Measurements from ENCODE around the gene AHCYL2. TPM values are rescaled to one million over a fixed set of nuclear protein-coding genes. Genes with fewer than 3 reads are reported as not detected.

Gene AHCYL2
- total RNA-seq, 1 experiment from 2014 or later = 23.2 TPM

DNA sequence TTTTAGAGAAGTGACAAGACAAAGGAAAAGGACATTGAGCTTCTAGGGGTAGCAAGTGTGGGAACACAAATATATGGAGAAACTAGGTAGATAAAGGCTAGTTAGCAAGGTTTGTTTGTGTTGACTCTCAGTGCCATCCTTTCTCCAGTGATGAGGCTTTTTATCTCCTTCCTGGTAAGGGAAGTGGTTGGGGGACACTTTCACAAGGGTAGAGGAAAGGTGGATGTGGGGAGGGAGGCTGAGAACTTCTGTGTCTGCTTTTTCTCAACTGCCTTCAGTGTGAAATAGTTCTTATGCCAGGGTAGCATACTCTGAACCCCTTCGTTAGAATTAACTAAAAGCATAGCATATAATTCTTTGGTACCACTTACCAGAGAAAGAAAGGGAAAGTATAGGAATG lies 116.4 kb downstream of the AHCYL2 start:
- no peak overlapping the region for H3K9ac ChIP-seq (ENCODE audit: extremely low read depth, insufficient read length, low read length)

More for the DNA sequence above, 116.4 kb downstream of the AHCYL2 start:
- H4K8ac ChIP-seq (replicated peaks; ENCODE audit: insufficient read length, low read depth, low read length) = no peak overlapping the region
- no peak overlapping the region for H4K5ac ChIP-seq (ENCODE audit: insufficient read length, low read depth, low read length)
- no peak overlapping the region for H2AFZ ChIP-seq (ENCODE audit: low read length)
- no CpG with 5 or more reads among the region's 1 CpG for WGBS (ENCODE audit: extremely low coverage, insufficient read length, low lambda C conversion rate)
- peaks cover 8% of the 10 kb centered on the region; the same call in 1 of the 2 replicates for H3K4me1 ChIP-seq (ENCODE audit: insufficient read depth, low read length)
- H3K79me1 ChIP-seq (ENCODE audit: insufficient read depth, low read depth, low read length, poor library complexity, severe bottlenecking) = no peaks in the 10 kb centered on the region
- Mint-ChIP-seq H3K27me3 (ENCODE audit: low read depth) (no peaks in the 10 kb centered on the region), H3K27ac (peak overlapping the region in 2 of 3 experiments; percentile 3 to 29; a peak in 2 of 7 replicates), H3K4me1 (peaks cover 17 to 18% of the 10 kb centered on the region in 2 experiments), H3K4me3 (no peak overlapping the region; a peak in 1 of 5 replicates), H3K36me3 (ENCODE audit: insufficient read depth in 1 of 3, low read depth in 3 of 3) (no peaks in the 10 kb centered on the region; a peak in 1 of 7 replicates), H3K9me3 (no peaks in the 10 kb centered on the region)
- no peaks in the 10 kb centered on the region for H3K23me2 ChIP-seq (ENCODE audit: insufficient read length, low read depth, low read length, poor library complexity, severe bottlenecking)
- TF ChIP-seq, protein P1, sequence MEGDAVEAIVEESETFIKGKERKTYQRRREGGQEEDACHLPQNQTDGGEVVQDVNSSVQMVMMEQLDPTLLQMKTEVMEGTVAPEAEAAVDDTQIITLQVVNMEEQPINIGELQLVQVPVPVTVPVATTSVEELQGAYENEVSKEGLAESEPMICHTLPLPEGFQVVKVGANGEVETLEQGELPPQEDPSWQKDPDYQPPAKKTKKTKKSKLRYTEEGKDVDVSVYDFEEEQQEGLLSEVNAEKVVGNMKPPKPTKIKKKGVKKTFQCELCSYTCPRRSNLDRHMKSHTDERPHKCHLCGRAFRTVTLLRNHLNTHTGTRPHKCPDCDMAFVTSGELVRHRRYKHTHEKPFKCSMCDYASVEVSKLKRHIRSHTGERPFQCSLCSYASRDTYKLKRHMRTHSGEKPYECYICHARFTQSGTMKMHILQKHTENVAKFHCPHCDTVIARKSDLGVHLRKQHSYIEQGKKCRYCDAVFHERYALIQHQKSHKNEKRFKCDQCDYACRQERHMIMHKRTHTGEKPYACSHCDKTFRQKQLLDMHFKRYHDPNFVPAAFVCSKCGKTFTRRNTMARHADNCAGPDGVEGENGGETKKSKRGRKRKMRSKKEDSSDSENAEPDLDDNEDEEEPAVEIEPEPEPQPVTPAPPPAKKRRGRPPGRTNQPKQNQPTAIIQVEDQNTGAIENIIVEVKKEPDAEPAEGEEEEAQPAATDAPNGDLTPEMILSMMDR (conservative IDR thresholded peaks at IDR 0.05) = no peak
- H3K79me2 ChIP-seq (ENCODE audit: insufficient read depth, low read length) = no peaks in the 10 kb centered on the region
- no peak overlapping the region for H2BK120ac ChIP-seq (ENCODE audit: low read depth, low read length, poor library complexity, severe bottlenecking)
- no peak overlapping the region for H4K91ac ChIP-seq (ENCODE audit: insufficient read length, low read depth, low read length)
- no peak overlapping the region for H3K14ac ChIP-seq (ENCODE audit: insufficient read depth, low read length)
- H2AK5ac ChIP-seq (ENCODE audit: insufficient read length, low read length) = no peak overlapping the region
- no peaks in the 10 kb centered on the region for H3K27me3 ChIP-seq (ENCODE audit: insufficient read depth, low read length)
- no peak overlapping the region for H3K27ac ChIP-seq (ENCODE audit: insufficient read length, low read depth, low read length)
- H3K4ac ChIP-seq (ENCODE audit: low read depth, low read length) = no peak overlapping the region
- no peak for DNase-seq
- no peak overlapping the region for H3T11ph ChIP-seq (ENCODE audit: low read length)
- no peaks in the 10 kb centered on the region for H3K9me3 ChIP-seq (ENCODE audit: control insufficient read depth, low read depth, low read length)
- H2BK5ac ChIP-seq (ENCODE audit: insufficient read length, low read length) = no peak overlapping the region
- H2BK15ac ChIP-seq (ENCODE audit: low read depth, low read length) = no peak overlapping the region
- H3K18ac ChIP-seq (ENCODE audit: insufficient read length, low read depth, low read length) = no peak overlapping the region
- H2BK20ac ChIP-seq (ENCODE audit: low read depth, low read length, poor library complexity, severe bottlenecking) = no peak overlapping the region
- H2BK12ac ChIP-seq (ENCODE audit: insufficient read length, low read depth, low read length) = no peak overlapping the region
- H3K56ac ChIP-seq (ENCODE audit: insufficient read length, low read depth, low read length) = no peak overlapping the region
- no peaks in the 10 kb centered on the region for H4K20me1 ChIP-seq (ENCODE audit: control insufficient read depth, insufficient read depth, insufficient read length)
- no peak overlapping the region for H3K23ac ChIP-seq (ENCODE audit: insufficient read length, low read depth, low read length)
- H3K4me2 ChIP-seq (ENCODE audit: insufficient read depth, insufficient read length, low read length) = no peak overlapping the region

All from H9 (cell line).